ENCODE data around the gene RASSF8.

Gene RASSF8

GRCh38 chr12:25993901-25994651, 35.6 kb downstream of the RASSF8 start:
- DNase-seq = no peak

GRCh38 chr12:25994901-25995625, 36.6 kb downstream of the RASSF8 start:
- no peak for DNase-seq

DNA sequence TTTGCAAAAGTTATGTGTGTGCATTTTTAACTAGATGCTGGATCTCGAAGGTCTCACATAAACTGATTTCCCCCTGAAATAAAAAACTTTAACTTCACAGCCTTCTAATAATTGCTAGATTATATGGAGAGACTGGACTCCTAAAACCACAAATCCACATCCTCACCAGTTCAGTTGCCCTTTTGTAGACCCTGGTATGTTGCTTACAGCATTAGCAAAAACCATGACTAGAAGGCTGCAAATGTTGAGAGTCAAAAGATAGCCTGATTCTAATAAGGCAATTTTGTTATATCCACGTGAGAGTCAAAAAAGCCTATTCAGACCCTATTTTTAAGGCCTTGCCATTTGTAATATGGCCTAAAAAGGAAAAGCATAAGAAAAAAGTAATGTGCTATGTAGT, 37.4 kb downstream of the RASSF8 start:
- no peak for DNase-seq

- DNase-seq = no peak
These were observed 38.2 kb downstream of the RASSF8 start for GRCh38 chr12:25996677-25997076.

DNA sequence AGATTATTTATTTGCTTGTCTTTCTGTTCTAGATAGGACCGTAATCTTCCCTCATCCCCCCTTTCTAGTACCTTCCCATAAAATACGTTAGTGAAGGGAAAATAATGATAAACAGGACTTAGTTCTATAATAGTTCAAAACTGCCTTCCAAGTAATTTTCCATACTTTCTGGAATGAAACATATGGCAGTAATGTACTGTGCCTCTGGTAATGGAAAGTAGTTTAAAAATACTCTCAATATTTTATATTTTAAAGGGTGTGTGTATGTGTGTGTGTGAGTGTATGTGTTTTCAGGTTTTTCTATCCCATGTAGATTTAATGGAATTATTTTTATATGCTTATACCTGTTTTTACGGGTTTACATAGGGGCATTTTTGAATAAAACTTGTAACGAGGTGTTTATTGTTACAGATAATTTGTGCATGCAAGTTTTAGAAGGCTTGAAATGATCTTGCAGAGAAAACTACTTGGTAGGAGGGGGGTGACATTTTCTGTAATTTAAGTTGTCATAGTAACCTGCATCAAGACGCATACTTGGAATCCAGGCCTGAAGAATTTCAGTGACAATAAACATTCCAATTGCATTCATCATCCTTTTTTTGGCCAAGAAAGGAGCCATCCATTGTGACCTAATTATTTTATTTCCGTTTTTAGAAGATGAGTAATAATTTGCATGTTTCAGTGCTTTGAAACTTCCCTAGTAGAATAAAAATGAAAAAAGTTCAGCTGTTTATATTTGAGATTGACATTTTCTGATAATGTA, 38.9 kb downstream of the RASSF8 start:
- no peak for DNase-seq

DNA sequence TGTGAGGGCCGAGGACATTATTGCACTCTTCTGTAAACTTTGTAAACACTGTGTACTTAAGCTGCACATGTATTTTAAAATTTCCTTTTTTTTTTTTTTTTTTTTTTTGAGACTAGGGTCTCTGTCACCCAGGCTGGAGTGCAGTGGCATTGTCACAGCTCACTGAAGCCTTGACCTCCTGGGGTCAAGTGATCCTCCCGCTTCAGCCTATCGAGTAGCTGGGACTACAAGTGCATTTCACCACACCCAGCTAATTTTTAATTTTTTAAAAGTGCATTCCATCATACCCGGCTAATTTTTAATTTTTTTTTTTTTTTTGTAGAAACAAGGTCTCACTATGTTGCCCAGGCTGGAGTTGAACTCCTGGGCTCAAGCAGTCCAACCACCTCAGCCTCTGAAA, 42.4 kb downstream of the RASSF8 start:
- no peak for DNase-seq

- DNase-seq = no peak
These were observed 43.0 kb downstream of the RASSF8 start for GRCh38 chr12:26001530-26001929.

DNA sequence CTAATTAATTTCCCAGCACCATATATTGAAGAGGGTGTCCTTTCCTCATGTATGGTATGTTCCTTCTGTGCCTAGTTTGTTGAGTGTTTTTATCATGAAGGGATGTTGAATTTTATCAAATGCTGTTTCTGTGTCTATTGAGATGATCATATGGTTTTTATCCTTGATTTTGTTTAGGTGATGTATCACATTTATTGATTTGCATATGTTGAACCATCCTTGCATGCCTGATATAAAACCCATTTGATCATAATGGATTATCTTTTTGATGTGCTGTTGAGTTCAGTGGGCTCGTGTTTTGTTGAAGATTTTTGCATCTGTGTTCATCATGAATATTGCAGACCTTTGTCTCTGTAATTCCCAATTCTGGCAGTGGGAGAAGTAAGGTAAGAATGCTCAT, 44.6 kb downstream of the RASSF8 start:
- no peak for DNase-seq

DNA sequence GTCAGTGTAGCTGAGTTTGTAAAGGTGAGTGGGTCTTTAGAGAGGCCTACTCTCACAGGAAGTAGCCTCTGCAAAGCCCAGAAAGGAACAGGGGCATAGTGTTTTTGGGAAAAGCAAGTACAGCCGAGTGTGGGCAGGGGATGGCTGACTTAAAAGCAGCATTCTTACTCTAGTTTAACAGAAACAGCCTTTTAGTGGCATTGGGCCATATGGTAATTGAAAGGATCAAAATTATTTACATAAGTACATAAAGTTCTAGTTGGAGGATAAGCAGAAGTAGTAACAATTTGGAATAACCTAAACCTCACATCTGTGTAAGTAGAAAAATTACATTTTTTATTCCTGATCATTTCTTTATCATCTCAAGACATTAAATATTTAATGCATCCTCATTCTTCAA, 49.1 kb downstream of the RASSF8 start:
- no peak for DNase-seq

- DNase-seq = no peak
These were observed 51.1 kb downstream of the RASSF8 start for GRCh38 chr12:26009593-26009992.

GRCh38 chr12:26010293-26010821, 51.9 kb downstream of the RASSF8 start:
- DNase-seq = no peak

DNA sequence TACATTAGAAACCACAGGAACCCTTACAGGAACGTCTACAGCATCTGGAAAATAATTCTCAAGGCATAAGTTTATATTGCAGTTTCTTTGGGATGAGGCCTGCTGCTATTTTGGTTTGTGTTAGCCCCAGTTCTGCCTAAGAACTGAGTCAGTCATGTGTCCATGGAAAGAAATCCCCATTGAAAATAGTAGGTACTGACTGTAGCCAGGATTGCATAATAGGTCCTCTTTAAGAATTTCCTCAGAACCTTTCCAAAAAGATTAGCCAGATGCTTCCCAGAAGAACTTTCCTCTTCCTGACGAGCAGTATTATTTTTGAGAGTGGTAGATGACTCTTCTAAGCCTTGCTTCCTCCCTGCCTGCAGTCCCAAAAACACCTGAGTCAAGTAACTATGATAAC, 52.6 kb downstream of the RASSF8 start:
- DNase-seq = no peak

DNA sequence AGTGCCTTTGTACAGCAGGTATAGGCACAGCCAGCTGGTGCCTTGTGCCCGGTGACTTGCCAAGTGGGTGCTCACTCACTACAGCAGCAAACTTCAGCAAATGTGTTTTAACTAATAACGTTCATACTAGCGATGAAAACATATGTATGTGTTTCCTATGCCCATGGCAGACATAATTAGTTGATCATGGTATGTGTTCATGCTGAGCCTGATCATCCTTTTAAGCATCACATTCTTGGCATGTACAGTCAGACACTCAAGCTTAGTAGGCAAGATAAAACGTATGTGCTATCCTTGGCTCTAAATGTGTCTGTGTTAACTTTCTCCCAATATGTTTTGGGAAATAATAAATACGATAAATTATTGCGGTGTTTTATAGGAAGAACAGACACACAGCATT, 55.6 kb downstream of the RASSF8 start:
- no peak for DNase-seq

GRCh38 chr12:26016516-26016915, 58.0 kb downstream of the RASSF8 start:
- DNase-seq = no peak

DNA sequence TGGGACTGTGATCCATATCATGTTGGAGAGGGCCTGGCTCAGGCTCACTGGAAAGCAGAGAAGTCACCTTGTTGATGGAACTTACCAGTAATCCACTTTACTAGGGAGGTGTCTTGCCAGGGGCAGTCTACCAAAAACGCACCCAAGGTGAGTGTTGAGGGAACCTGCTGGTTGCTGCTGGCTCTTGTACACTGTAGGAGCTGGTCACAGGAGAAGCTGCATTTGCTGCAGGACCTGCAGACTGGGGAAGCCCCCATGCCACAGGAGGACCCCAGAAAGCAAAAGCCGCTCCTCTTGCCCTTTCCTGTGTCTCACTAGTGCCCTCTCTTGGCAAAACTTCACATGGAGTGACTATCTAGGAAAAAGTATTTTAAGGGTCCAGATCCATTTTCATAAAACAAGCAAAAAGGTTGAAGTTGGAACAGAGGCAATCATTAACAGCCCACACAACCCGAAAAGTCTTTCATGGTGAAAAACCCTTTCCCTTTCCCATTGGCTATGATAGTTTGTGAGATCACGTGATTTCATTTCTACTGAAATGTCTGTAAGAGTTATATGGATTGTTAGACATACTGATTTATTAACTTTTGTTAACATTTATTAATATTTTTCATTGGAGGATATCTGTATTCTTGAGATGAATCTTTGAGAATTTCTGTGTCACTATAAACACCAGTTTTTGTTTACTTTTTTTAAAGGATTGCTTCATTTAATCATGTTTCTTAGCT, 59.2 kb downstream of the RASSF8 start:
- DNase-seq = no peak

DNA sequence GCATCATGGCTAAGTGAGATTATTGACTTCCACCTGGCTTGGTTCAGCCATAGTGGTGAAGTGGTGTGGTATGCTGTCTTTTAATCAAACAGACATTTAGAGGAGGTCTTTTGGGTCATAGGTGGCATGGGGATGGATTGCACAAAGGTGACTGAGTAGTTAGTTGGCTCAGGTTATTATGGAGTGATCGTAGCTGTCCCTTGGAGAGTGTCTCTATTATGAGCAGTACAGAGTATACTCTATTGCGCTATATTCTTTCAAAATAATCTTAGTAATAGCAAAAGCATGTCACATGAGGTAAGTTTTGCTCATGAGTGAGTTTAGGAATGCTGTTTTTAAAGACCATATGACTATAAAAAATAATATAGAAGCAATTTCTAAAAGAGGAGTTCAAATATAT, 60.4 kb downstream of the RASSF8 start:
- no peak for DNase-seq

DNA sequence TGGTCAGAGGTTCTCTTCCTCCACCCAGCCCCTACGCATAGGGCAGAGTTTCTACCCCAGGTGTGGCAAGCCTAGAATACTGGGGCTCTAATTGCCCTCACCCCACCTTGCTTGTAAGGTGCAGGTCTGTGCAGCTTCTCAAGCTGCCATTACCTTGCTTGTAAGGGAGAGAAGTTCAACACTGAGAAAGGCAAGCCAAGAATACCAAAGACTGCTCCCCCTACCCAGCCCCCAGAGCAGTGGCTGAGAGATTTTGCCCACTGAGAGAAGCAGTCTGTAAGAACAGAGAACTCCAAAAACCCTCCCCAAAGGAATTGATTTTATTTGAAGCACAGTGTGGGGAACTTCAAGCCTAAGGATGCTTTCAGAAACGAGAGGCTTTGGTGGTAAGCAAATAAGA, 63.1 kb downstream of the RASSF8 start:
- no peak for DNase-seq

- no peak for DNase-seq
These were observed 63.6 kb downstream of the RASSF8 start for GRCh38 chr12:26022043-26022442.

DNA sequence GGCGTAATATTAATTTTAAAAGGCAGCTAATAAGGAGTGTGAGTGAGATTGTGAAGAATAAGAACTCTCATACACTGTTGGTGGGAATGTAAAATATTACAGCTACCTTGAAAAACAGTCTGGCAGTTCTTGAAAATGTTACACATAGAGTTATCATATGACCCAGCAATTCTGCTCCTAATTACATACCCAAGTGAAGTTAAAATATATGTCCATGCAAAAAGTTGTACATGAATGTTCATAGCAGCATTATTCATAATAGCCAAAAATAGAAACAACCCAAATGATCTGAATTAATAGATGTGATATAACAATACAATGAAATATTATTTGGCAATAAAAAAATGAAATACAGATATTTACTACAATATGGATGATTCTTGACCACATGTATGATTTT, 68.2 kb downstream of the RASSF8 start:
- DNase-seq = no peak

GRCh38 chr12:26027401-26027800, 68.9 kb downstream of the RASSF8 start:
- no peak for DNase-seq

DNA sequence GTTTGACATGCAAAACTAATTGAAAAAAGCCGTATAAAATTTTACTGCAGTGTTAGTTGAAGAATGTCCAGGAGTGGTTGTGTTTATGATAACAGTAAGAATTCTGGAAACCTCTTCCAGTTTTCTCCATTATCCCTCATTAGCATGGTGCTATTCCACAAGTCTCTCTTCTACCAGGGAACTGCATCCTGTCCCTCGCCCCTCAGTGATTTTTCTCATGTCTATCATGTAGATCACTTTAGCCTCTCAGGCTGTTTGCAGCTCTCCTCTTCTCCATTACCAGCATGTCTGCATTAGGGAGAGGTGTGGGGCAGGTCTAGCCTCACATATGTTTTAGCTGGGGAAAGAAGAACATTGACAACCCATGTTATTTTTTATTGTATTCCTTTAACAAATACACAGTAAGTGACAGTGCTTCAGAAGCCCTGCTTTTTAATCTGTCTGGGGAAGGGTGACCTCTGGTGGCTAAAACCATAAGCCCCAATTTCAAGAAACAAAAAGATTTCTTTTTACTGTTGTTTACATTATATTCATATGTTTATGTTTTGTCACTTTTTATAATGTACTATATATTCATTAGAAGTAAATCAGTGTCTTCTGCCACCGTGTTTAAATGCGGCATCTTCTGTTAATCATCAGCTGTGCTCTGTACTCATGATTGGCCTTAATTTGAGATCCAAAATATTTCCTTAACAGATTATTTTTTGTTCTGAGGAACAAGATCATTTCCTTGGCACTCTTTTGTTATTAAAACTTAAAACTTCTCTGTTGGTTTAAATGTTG, 70.7 kb downstream of the RASSF8 start:
- DNase-seq = no peak

DNA sequence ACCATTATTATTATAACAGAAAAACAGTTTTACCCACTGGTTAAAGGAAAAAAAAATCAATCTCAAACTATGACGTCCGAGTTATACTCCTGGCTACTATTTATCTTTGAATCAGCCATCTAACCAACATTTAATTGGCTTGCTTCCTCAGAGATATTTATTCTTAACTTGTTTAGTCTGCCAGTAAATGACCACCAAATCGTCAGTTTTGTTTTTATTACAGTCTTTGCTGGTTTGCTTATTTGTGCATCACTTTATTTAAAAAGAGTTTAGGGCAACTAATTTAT, 71.2 kb downstream of the RASSF8 start:
- DNase-seq = no peak

All from stimulated activated CD8-positive, alpha-beta memory T cell treated with anti-CD3 and anti-CD28 coated beads, Interleukin-4, amount 100 ng/mL, for 48 hours (primary cell).